GM23338 (cell line): ENCODE results near the gene CDC23. TPM values are rescaled to one million over a fixed set of nuclear protein-coding genes. Genes with fewer than 3 reads are reported as not detected.

ENCODE experiments used
- ATAC-seq: fragments of 200-7000 bp; cut with Tn5 transposase; 3 replicates; pipeline ENCODE4 v1.9.1; 2020
- DNase-seq: peaks from one replicate; pipeline ENCODE4 v3.0.0-alpha.2; 2015; ENCODE audit warnings: low spot score
- H2AFZ ChIP-seq: fragments of 200-600 bp; sonication (generic); 2 replicates; pipeline ENCODE4 v1.8.0; 2016; ENCODE audit warnings: antibody characterized with exemption, mild to moderate bottlenecking, moderate library complexity
- H3F3A ChIP-seq: fragments of 200-600 bp; sonication (generic); replicated peaks from 2 replicates; pipeline ENCODE4 v1.8.0; 2017; ENCODE audit warnings: antibody characterized with exemption, mixed run types, low read depth
- H3K27ac ChIP-seq: fragments of 200-600 bp; sonication (generic); 2 replicates; pipeline ENCODE4 v1.6.1; 2016; ENCODE audit warnings: low read depth
- H3K27me3 ChIP-seq: fragments of 200-600 bp; sonication (generic); 2 replicates; pipeline ENCODE4 v1.8.0; 2016; ENCODE audit warnings: mild to moderate bottlenecking, mixed run types, moderate library complexity; ENCODE audit not compliant: insufficient read depth
- H3K36me3 ChIP-seq: fragments of 200-600 bp; sonication (generic); 2 replicates; pipeline ENCODE4 v1.8.0; 2016; ENCODE audit warnings: mild to moderate bottlenecking; ENCODE audit not compliant: insufficient read depth
- H3K4me1 ChIP-seq: fragments of 200-600 bp; sonication (generic); 2 replicates; pipeline ENCODE4 v1.8.0; 2016; ENCODE audit warnings: mild to moderate bottlenecking, moderate library complexity; ENCODE audit not compliant: insufficient read depth
- H3K4me2 ChIP-seq: fragments of 200-600 bp; sonication (generic); 2 replicates; pipeline ENCODE4 v1.7.1; 2017; ENCODE audit warnings: mixed run types
- H3K4me3 ChIP-seq: fragments of 200-600 bp; sonication (generic); 2 replicates; pipeline ENCODE4 v1.6.1; 2016; ENCODE audit warnings: mixed run types
- H3K79me2 ChIP-seq: fragments of 200-600 bp; sonication (generic); replicated peaks from 2 replicates; pipeline ENCODE4 v1.8.0; 2017; ENCODE audit warnings: mild to moderate bottlenecking; ENCODE audit not compliant: insufficient read depth
- H3K9me2 ChIP-seq: fragments of 200-600 bp; sonication (generic); 2 replicates; pipeline ENCODE4 v1.8.0; 2017; ENCODE audit not compliant: insufficient read depth
- H4K20me1 ChIP-seq: fragments of 200-600 bp; sonication (generic); replicated peaks from 2 replicates; pipeline ENCODE4 v1.8.0; 2017; ENCODE audit warnings: mild to moderate bottlenecking; ENCODE audit not compliant: insufficient read depth
- H3K27ac Mint-ChIP-seq: 2 replicates; pipeline ENCODE4 v1.8.0; 2020; ENCODE audit warnings: inconsistent platforms, mild to moderate bottlenecking, moderate library complexity, mixed read lengths
- H3K27me3 Mint-ChIP-seq: 3 replicates; pipeline ENCODE4 v1.8.0; 2022; ENCODE audit warnings: low read depth, mild to moderate bottlenecking, moderate library complexity, mixed read lengths, inconsistent platforms; ENCODE audit not compliant: insufficient read depth, poor library complexity
- H3K36me3 Mint-ChIP-seq: 3 replicates; pipeline ENCODE4 v1.8.0; 2021; ENCODE audit warnings: low read depth, mild to moderate bottlenecking, inconsistent platforms, moderate library complexity, mixed read lengths
- H3K4me1 Mint-ChIP-seq: 3 replicates; pipeline ENCODE4 v1.8.0; 2020; ENCODE audit warnings: mild to moderate bottlenecking, inconsistent platforms, mixed read lengths
- H3K4me3 Mint-ChIP-seq: 3 replicates; pipeline ENCODE4 v1.8.0; 2021; ENCODE audit warnings: moderate library complexity, mild to moderate bottlenecking, inconsistent platforms, mixed read lengths
- H3K9me3 Mint-ChIP-seq: 3 replicates; pipeline ENCODE4 v1.8.0; 2020; ENCODE audit warnings: moderate library complexity, mild to moderate bottlenecking, inconsistent platforms, mixed read lengths
- CREB1 ChIP-seq: fragments of 250-450 bp; sonication (Bioruptor Pico); IDR thresholded peaks from 2 replicates; pipeline ENCODE4 v1.5.0; 2020; ENCODE audit warnings: low read depth, mild to moderate bottlenecking, moderate library complexity
- REST ChIP-seq: IDR thresholded peaks from one replicate; pipeline ENCODE4 v1.6.1; 2018; ENCODE audit warnings: antibody characterized with exemption; ENCODE audit not compliant: unreplicated experiment
- STAT1 ChIP-seq: IDR thresholded peaks from one replicate; pipeline ENCODE4 v1.6.1; 2016; ENCODE audit warnings: antibody characterized with exemption; ENCODE audit not compliant: unreplicated experiment
- ZNF114 ChIP-seq: fragments of 250-450 bp; sonication (Bioruptor Pico); IDR thresholded peaks from 2 replicates; pipeline ENCODE4 v1.5.0; 2020; ENCODE audit warnings: mild to moderate bottlenecking, moderate library complexity
- ZNF462 ChIP-seq: fragments of 250-450 bp; sonication (Bioruptor Pico); IDR thresholded peaks from 2 replicates; pipeline ENCODE4 v1.5.0; 2020; ENCODE audit warnings: mild to moderate bottlenecking, moderate library complexity
- polyA plus RNA-seq: library from polyadenylated mRNA; unstranded; fragments of >200 nt; fragmentation: Nextera tagmentation; extraction: Ambion mirVana; gene quantifications from 2 replicates; pipeline ENCODE4 v1.2.1, GENCODE V29; 2016
- total RNA-seq: library from RNA; depleted of rRNA; stranded (reverse); fragments of >200 nt; shearing (Covaris generic); gene quantifications from 2 replicates; pipeline ENCODE4 v1.2.3, GENCODE V29; 2014
- TF ChIP-seq, protein P1 (sequence below), 2 experiments: fragments of 200-600 bp in 1 of 2; sonication (generic) in 1 of 2; conservative IDR thresholded peaks; 2 replicates each; pipeline versions ENCODE4 v1.5.1 to v1.6.1; 2016 to 2017; ENCODE audit warnings: antibody characterized with exemption in 2 of 2, low read depth in 2 of 2, mild to moderate bottlenecking in 2 of 2, moderate library complexity in 1 of 2

Gene CDC23
- total and polyA plus RNA-seq, 2 experiments from 2014 or later, result 28.0 to 45.9 TPM

GRCh38 chr5:138141734-138142133, 71.4 kb downstream of the CDC23 start:
- no peak overlapping the region for H3K27ac ChIP-seq
- ATAC-seq (no peak), DNase-seq (no peak)
- no peaks in the 10 kb centered on the region for H3K79me2 ChIP-seq
- Mint-ChIP-seq H3K36me3 (no peaks in the 10 kb centered on the region), H3K4me1 (peaks cover 5% of the 10 kb centered on the region; the same call in 2 of the 3 replicates), H3K27me3 (no peaks in the 10 kb centered on the region), H3K4me3 (no peak overlapping the region), H3K9me3 (no peaks in the 10 kb centered on the region), H3K27ac (no peak overlapping the region)
- no peak overlapping the region for H3K4me3 ChIP-seq
- H3K27me3 ChIP-seq, result no peaks in the 10 kb centered on the region
- TF ChIP-seq, protein P1, sequence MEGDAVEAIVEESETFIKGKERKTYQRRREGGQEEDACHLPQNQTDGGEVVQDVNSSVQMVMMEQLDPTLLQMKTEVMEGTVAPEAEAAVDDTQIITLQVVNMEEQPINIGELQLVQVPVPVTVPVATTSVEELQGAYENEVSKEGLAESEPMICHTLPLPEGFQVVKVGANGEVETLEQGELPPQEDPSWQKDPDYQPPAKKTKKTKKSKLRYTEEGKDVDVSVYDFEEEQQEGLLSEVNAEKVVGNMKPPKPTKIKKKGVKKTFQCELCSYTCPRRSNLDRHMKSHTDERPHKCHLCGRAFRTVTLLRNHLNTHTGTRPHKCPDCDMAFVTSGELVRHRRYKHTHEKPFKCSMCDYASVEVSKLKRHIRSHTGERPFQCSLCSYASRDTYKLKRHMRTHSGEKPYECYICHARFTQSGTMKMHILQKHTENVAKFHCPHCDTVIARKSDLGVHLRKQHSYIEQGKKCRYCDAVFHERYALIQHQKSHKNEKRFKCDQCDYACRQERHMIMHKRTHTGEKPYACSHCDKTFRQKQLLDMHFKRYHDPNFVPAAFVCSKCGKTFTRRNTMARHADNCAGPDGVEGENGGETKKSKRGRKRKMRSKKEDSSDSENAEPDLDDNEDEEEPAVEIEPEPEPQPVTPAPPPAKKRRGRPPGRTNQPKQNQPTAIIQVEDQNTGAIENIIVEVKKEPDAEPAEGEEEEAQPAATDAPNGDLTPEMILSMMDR (conservative IDR thresholded peaks at IDR 0.05; ENCODE audit: low read depth in 2 of 2), result no peak
- TF ChIP-seq ZNF114 (CRISPR knock-in tag) (no peak), REST (no peak), ZNF462 (CRISPR knock-in tag) (no peak), CREB1 (CRISPR knock-in tag) (no peak), STAT1 (no peak)
- no peaks in the 10 kb centered on the region for H3K9me2 ChIP-seq
- peaks cover 3% of the 10 kb centered on the region; the same call in 1 of the 2 replicates for H3K4me1 ChIP-seq
- H2AFZ ChIP-seq, result no peak overlapping the region
- H3K36me3 ChIP-seq, result no peaks in the 10 kb centered on the region
- H3F3A ChIP-seq, result no peaks in the 10 kb centered on the region
- H3K4me2 ChIP-seq, result no peak overlapping the region
- H4K20me1 ChIP-seq, result no peaks in the 10 kb centered on the region
